RWPE2 (cell line): ENCODE results near the gene SEMA4B.

Experiments used
- ATAC-seq: fragments of 200-7000 bp; cut with Tn5 transposase; 3 replicates; pipeline ENCODE4 v1.9.1; 2021; ENCODE audit warnings: low read depth
- DNase-seq: peaks from one replicate; pipeline ENCODE4 v3.0.0-alpha.2; 2020; ENCODE audit warnings: low spot score
- H3K27ac ChIP-seq: fragments of 450-650 bp; 2 replicates; pipeline ENCODE4 v1.5.1; 2017; ENCODE audit warnings: mild to moderate bottlenecking; ENCODE audit not compliant: poor library complexity, severe bottlenecking
- H3K27me3 ChIP-seq: fragments of 250-450 bp; sonication (Bioruptor Pico); 2 replicates; pipeline ENCODE4 v1.5.1; 2021; ENCODE audit warnings: mild to moderate bottlenecking, moderate library complexity; ENCODE audit not compliant: insufficient read depth, poor library complexity, severe bottlenecking
- H3K36me3 ChIP-seq: fragments of 250-450 bp; sonication (Bioruptor Pico); 2 replicates; pipeline ENCODE4 v1.5.1; 2020; ENCODE audit warnings: low read depth, mild to moderate bottlenecking, moderate library complexity
- H3K4me1 ChIP-seq: fragments of 250-450 bp; sonication (Bioruptor Pico); 2 replicates; pipeline ENCODE4 v1.5.1; 2021; ENCODE audit warnings: mild to moderate bottlenecking, moderate library complexity; ENCODE audit not compliant: insufficient read depth, poor library complexity, severe bottlenecking
- H3K4me3 ChIP-seq: fragments of 250-450 bp; sonication (Bioruptor Pico); 2 replicates; pipeline ENCODE4 v1.5.1; 2021; ENCODE audit warnings: mild to moderate bottlenecking, moderate library complexity; ENCODE audit not compliant: severe bottlenecking
- H3K9me3 ChIP-seq: fragments of 250-450 bp; sonication (Bioruptor Pico); 2 replicates; pipeline ENCODE4 v1.5.1; 2021; ENCODE audit warnings: mild to moderate bottlenecking, moderate library complexity; ENCODE audit not compliant: severe bottlenecking
- TF ChIP-seq, protein P1 (sequence below): fragments of 450-650 bp; IDR thresholded peaks from one replicate; pipeline ENCODE4 v1.5.1; 2017; ENCODE audit warnings: mild to moderate bottlenecking, moderate library complexity; ENCODE audit not compliant: poor library complexity, severe bottlenecking

SEMA4B gene

GRCh38 chr15:90225047-90225446 lies 23.9 kb downstream of the SEMA4B start:
- ATAC-seq (no peak), DNase-seq (no peak)
- no peak overlapping the region for H3K4me3 ChIP-seq
- H3K27ac ChIP-seq: no peak overlapping the region
- TF ChIP-seq, protein P1, sequence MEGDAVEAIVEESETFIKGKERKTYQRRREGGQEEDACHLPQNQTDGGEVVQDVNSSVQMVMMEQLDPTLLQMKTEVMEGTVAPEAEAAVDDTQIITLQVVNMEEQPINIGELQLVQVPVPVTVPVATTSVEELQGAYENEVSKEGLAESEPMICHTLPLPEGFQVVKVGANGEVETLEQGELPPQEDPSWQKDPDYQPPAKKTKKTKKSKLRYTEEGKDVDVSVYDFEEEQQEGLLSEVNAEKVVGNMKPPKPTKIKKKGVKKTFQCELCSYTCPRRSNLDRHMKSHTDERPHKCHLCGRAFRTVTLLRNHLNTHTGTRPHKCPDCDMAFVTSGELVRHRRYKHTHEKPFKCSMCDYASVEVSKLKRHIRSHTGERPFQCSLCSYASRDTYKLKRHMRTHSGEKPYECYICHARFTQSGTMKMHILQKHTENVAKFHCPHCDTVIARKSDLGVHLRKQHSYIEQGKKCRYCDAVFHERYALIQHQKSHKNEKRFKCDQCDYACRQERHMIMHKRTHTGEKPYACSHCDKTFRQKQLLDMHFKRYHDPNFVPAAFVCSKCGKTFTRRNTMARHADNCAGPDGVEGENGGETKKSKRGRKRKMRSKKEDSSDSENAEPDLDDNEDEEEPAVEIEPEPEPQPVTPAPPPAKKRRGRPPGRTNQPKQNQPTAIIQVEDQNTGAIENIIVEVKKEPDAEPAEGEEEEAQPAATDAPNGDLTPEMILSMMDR: no peak
- H3K9me3 ChIP-seq: no peaks in the 10 kb centered on the region
- H3K27me3 ChIP-seq: no peaks in the 10 kb centered on the region
- no peaks in the 10 kb centered on the region for H3K4me1 ChIP-seq
- H3K36me3 ChIP-seq: peaks cover 100% of the 10 kb centered on the region

DNA sequence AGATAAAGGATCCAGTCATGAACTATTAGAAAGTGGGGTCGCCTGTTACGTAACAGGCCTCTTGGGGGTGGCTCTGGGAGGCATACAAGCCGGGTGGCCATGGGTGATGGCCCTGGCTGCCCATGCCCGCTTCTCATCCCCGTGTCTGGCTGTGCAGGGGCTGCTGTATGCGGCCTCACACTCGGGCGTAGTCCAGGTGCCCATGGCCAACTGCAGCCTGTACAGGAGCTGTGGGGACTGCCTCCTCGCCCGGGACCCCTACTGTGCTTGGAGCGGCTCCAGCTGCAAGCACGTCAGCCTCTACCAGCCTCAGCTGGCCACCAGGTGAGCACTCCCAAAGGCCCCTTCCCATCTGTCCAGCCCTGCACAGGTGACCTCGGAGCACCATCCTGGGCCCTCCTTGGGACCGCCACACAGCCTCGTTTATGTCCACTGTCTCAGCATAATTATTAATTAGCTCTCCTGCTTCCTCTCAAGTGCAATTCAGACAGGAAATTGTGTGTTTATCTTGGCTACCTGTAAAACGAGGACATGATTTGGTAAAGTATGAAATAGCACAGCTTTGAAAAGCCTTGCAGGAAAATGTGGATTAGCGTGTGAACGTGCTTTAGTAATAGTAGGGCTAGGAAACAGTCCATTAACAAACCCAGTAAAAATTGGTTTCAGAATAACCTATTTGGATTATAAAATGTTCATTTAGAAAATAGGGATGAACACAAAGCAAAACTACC lies 24.5 kb downstream of the SEMA4B start:
- no peaks in the 10 kb centered on the region for H3K4me1 ChIP-seq
- H3K27me3 ChIP-seq: no peaks in the 10 kb centered on the region
- H3K36me3 ChIP-seq: peaks cover 100% of the 10 kb centered on the region
- DNase-seq (no peak), ATAC-seq (no peak)
- no peak overlapping the region for H3K27ac ChIP-seq
- no peaks in the 10 kb centered on the region for H3K9me3 ChIP-seq
- H3K4me3 ChIP-seq: no peak overlapping the region
- TF ChIP-seq, protein P1: no peak

DNA sequence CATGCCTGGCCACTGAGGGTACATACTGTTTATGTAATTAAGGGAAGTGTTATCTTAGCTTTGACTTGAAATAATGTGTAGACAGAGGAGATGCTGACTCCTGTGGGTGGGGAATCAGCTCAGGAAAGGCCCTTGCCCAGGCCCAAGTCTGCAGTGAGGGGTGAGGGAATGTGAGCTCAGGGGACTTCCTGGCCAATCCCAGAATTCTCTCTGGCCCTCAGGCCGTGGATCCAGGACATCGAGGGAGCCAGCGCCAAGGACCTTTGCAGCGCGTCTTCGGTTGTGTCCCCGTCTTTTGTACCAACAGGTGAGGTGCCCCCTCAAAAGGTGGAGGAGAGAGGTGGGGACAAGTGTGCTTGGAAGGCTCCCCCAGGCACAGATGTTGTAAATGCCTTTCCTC lies 26.2 kb downstream of the SEMA4B start:
- Histone ChIP-seq H3K4me1 (no peaks in the 10 kb centered on the region), H3K36me3 (peaks cover 97% of the 10 kb centered on the region), H3K9me3 (no peaks in the 10 kb centered on the region), H3K27me3 (no peaks in the 10 kb centered on the region), H3K27ac (no peak overlapping the region), H3K4me3 (no peak overlapping the region)
- TF ChIP-seq, protein P1: no peak
- ATAC-seq (no peak), DNase-seq (no peak)

DNA sequence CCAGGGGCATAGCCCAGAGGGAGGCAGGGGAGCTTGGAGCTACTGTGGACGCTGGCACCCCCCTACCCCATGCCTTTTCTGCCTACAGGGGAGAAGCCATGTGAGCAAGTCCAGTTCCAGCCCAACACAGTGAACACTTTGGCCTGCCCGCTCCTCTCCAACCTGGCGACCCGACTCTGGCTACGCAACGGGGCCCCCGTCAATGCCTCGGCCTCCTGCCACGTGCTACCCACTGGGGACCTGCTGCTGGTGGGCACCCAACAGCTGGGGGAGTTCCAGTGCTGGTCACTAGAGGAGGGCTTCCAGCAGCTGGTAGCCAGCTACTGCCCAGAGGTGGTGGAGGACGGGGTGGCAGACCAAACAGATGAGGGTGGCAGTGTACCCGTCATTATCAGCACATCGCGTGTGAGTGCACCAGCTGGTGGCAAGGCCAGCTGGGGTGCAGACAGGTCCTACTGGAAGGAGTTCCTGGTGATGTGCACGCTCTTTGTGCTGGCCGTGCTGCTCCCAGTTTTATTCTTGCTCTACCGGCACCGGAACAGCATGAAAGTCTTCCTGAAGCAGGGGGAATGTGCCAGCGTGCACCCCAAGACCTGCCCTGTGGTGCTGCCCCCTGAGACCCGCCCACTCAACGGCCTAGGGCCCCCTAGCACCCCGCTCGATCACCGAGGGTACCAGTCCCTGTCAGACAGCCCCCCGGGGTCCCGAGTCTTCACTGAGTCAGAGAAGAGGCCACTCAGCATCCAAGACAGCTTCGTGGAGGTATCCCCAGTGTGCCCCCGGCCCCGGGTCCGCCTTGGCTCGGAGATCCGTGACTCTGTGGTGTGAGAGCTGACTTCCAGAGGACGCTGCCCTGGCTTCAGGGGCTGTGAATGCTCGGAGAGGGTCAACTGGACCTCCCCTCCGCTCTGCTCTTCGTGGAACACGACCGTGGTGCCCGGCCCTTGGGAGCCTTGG lies 27.0 kb downstream of the SEMA4B start:
- ATAC-seq: no peak
- Histone ChIP-seq H3K36me3 (peaks cover 90% of the 10 kb centered on the region), H3K4me1 (no peaks in the 10 kb centered on the region), H3K27ac (no peak overlapping the region), H3K9me3 (no peaks in the 10 kb centered on the region), H3K4me3 (no peak overlapping the region), H3K27me3 (no peaks in the 10 kb centered on the region)
- DNase-seq: no peak
- TF ChIP-seq, protein P1: no peak

GRCh38 chr15:90228960-90229359 lies 27.8 kb downstream of the SEMA4B start:
- no peak overlapping the region for H3K27ac ChIP-seq
- H3K9me3 ChIP-seq: no peaks in the 10 kb centered on the region
- ATAC-seq (no peak), DNase-seq (no peak)
- no peaks in the 10 kb centered on the region for H3K4me1 ChIP-seq
- TF ChIP-seq, protein P1: no peak
- H3K4me3 ChIP-seq: no peak overlapping the region
- H3K27me3 ChIP-seq: no peaks in the 10 kb centered on the region
- H3K36me3 ChIP-seq: peaks cover 81% of the 10 kb centered on the region
